Measurements from ENCODE around the gene C4orf36.

The C4orf36 gene

GRCh38 chr4:86891762-86892635, at the start of gene C4orf36:
Gene C4orf36, minus strand, starts transcription at chr4:86892422. Its CDS starts 902 bp downstream, at chr4:86891520.
- peak; percentile 35 for DNase-seq (ENCODE audit: low read depth)

DNA sequence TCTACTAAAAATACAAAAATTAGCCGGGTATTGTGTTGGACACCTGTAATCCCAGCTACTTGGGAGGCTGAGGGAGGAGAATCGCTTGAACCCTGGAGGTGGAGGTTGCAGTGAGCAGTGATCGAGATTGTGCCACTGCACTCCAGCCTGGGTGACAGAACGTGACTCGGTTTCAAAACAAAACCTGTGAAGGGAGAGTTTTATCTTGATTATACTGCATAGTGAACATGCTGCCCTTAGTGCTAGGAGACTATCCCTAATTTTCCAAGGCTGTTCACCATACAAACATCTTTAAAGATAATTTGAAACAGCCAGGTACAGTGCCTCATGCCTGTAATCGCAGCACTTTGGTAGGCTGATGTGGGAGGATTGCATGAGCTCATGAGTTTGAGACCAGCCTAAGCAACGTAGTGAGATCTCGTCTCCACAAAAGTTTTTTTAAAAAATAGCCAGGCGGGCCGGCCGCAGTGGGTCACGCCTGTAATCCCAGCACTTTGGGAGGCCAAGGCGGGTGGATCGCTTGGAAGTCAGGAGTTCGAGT, 48.8 kb upstream of the C4orf36 start:
- no peak for DNase-seq (ENCODE audit: low read depth)

DNA sequence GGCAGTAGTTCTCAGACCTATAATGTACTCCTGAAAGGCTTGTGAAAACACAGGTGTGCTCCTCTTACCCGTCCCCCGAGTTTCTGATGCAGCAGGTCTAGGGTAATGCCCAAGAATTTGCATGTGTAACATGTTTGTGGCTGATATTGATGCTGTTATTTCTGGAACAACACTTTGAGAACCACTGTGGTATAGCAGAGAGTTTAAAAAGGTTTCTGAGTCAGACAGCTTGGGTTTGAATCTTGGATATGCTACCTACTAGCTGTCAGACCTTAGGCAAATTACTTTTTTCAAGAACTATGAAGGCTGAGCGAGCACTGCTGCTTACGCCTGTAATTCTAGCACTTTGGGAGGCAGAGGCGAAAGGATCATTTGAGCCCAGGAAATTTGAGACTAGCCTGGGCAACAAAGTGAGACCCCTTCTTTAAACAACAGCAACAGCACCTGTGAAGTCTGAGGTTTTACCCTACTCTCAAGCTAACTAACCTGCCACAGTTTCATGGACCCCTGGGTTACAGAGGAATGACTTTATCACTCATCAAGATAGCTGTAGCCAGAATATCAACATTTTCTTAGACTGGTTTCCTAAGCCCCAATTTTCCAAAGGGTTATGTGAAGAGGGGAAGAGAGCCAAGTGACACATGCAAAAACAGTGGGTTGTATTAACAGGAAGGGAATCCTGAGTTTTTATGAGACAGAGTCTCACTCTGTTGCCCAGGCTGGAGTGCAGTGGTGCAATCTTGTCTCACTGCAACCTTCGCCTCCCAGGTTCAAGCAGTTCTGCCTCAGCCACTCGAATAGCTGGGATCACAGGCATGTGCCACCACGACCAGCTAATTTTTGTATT, 47.7 kb upstream of the C4orf36 start:
- DNase-seq (ENCODE audit: low read depth) = no peak

- no peak for DNase-seq (ENCODE audit: low read depth)
Measured at GRCh38 chr4:86938771-86939520, 46.7 kb upstream of the C4orf36 start.

GRCh38 chr4:86935853-86936733, 43.9 kb upstream of the C4orf36 start:
- peak; percentile 42 for DNase-seq (ENCODE audit: low read depth)

DNA sequence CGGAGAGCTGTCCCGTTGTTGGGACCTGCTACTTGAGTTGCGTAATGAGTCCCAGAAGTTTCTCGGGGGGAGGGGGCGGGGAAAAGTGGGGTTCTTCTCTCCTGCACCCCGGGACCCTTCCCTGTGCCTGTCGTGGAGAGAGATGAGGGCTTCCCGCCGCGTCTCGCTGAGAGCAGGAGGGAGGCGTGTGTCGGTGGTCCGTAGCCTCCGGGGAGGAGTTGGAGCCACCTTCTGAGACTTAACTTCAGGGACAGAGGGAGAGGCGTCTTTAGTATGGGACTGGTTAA, 43.3 kb upstream of the C4orf36 start:
- DNase-seq (ENCODE audit: low read depth) = no peak

- DNase-seq (ENCODE audit: low read depth) = peak; percentile 96
Measured at GRCh38 chr4:86934771-86935565, 42.7 kb upstream of the C4orf36 start, which contains the start of gene AFF1. Gene AFF1, plus strand, starts transcription at chr4:86935011. Its CDS starts 13,523 bp downstream, at chr4:86948534.

DNA sequence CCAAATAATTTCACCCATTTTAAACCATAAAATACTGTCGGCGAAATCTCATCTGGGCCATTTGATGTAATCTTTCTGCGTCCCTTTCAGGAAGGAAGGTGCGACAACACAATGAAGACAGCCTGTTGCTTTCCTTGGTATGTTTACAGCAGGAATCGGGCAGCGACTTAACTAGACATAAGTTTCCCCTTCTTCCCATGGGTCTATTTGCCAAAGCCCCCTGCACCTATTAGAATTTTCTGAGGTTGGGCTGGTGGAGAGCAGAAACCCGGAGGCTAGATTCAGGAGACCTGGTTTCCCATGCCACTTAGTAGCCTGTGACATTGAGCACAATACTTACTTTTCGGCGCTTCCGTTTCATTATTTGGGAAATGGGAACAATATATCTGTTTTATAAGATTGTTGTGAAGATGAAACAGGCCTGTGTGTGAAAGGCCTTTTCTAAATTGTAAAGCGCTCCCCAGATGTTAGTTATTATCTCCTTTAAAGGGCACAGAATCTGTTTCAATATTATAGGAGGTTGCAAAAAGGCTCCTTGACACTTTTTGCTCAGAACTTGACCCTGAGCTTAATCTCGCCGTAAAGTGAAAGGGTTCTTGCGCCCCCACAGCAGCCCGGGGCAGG, 42.0 kb upstream of the C4orf36 start:
- no peak for DNase-seq (ENCODE audit: low read depth)

DNA sequence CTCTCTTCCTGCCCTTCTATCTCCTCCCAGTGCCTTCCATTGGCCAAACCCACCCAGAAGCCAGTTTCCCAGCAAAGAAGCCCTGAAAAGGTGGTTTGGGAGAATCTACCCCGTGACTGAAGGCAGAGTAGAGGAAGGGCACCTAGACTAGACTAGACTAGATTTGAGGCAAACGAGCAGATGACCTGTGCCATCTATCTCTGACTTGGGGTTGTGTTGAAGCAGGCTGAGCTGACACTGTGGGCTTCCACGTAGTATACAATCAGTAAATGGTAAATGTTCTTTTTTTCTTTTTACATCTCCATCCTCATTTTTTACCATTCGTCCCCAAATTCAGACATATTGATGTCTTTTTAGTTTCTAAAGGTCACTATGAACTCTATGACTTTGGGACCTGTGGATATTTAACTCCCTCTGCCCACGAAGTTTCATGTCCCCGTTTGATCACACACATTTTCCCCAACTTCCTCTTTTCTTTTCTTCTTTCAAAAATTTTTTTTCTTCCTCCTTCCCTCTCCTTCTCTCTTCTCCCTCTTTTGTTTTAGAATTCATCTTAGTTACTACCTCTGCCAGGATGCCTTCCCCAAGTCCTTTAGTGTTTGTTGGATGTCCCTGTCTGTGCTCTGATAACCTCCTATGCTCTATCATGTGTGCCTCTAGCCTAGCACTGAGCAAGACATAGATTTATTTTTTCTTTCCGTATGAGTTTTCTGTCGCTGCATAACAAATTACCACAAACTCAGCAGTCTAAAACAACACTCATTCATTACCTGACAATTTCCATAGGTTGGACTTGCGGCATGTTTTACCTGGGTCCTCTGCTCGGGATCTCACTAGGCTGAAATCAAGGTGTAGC, 36.4 kb upstream of the C4orf36 start:
- no peak for DNase-seq (ENCODE audit: low read depth)

DNA sequence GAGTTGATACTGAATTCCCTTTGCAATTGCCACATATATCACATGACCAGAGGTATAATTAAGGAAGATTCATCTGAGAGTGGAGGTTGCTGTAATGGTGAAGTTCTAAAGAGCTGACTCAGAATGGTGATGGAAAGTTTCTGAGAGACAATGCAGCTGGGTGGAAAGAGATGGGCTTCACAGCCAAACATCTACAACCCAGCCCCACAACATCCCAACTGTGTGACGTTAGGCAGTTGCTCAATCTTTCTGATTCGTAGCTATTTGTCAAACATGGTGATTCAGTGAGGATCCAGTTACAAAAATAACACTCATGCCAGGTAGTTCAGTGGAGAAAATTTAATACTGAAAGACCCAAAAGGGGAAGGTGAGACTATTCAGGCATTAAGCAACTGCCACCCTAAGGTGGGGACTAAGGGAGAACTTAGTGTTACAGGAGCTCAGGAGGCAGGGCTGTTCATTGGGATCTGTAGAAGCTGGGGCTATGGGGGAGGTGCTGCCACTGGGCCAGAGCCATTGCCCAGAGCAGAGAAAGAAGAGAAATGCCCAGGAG, 35.7 kb upstream of the C4orf36 start:
- peak; percentile 97 for DNase-seq (ENCODE audit: low read depth)

GRCh38 chr4:86926435-86927086, 34.3 kb upstream of the C4orf36 start:
- no peak for DNase-seq (ENCODE audit: low read depth)

- peak; percentile 67 for DNase-seq (ENCODE audit: low read depth)
Measured at GRCh38 chr4:86924811-86925210, 32.6 kb upstream of the C4orf36 start.

DNA sequence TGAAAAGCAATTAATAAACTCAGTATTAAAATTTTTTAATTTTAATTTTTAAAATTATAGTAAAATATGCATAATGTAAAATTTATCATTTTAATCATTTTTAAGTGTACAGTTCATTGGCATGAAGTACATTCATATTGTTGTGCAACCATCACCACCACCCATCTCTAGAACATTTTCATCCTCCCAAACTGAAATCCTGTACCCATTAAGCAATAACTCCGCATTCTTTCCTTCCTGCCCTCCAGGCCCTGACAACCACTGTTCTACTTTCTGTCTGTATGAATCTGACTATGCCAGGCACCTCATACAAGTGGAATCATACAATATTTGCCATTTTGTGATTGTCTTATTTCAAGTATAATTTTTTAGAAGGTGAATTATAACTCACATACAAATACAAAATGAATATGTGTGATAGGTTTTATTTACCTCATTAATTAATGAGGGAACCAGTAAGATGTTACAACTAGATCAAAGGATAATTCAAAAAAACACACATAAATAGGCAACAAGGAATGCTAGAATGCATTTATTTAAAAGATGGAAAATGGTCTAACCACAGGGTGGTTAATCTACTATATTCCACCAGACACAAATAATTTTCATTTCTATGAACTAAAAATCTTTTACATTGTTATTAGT, 29.5 kb upstream of the C4orf36 start:
- DNase-seq (ENCODE audit: low read depth) = peak; percentile 90

GRCh38 chr4:86919561-86920223, 27.5 kb upstream of the C4orf36 start:
- DNase-seq (ENCODE audit: low read depth) = no peak

- DNase-seq (ENCODE audit: low read depth) = peak; percentile 71
Measured at GRCh38 chr4:86918539-86919072, 26.4 kb upstream of the C4orf36 start.

DNA sequence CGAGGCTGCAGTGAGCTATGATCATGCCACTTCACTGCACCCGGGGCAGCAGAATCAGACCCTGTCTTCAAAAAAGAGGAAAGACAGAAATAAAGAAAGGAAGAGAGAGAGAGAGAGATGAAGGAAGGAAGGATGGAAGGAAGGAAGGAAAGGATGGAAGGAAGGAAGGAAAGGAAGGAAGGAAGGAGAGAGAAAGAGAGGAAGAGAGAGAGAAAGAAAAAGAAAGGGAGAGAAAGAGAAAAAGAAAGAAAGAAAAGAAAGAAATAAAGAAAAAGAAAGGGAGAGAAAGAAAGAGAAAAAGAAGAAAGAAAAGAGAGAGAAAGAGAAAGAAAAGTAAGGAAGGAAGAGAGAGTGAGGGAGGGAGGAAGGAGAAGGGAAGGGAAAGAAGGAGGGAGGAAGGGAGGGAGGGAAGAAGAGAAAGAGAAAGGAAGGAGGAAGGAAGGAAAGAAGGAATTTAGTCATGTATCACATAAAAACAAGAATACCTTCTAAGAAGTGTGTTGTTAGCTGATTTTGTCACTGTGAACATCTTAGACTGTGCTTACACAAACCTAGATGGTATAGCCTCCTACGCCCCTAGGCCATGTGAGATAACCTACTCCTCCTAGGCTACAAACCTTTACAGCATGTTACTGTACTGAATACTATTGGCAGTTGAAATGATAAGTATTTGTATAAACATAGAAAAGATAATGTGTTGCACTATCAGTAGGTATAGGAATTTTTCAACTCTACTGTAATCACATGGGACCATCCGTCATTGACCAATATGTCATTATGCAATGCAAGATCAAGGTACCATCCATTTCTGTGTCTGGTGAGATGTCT, 25.2 kb upstream of the C4orf36 start:
- no peak for DNase-seq (ENCODE audit: low read depth)

Data from fibroblast of gingiva (primary cell).